Gastrocnemius medialis (tissue), 4 donors: Measurements from ENCODE around the gene KRTAP4-4. TPM values are rescaled to one million over a fixed set of nuclear protein-coding genes. Genes with fewer than 3 reads are reported as not detected.
"Not testable (repeated sequence)": the region's sequence is repeated elsewhere in the genome, so short reads cannot be mapped to it uniquely, and the experiment has no call there.

Experiments used
- ATAC-seq, 2 donors: fragments of 150-250 bp; one replicate each; pipeline ENCODE4 v1.9.1; 2016
- DNase-seq, 2 donors: peaks; one replicate each; pipeline ENCODE4 v3.0.0-alpha.2; 2019
- H3K27ac ChIP-seq, 4 donors: fragments of 200-600 bp; sonication (generic); 1 replicate in 1 of 4; 2 replicates in 3 of 4; pipeline ENCODE4 v1.5.1; 2016 to 2018; ENCODE audit warnings: mild to moderate bottlenecking in 2 of 4, moderate library complexity in 1 of 4
- H3K27me3 ChIP-seq, 3 donors: fragments of 200-600 bp; sonication (generic) in 2 of 3; 1 replicate in 1 of 3; 2 replicates in 2 of 3; pipeline versions ENCODE4 v1.5.1 to v1.6.0; 2016 to 2019; ENCODE audit warnings: mild to moderate bottlenecking in 1 of 3, moderate library complexity in 1 of 3
- H3K36me3 ChIP-seq, 2 donors: fragments of 200-600 bp; sonication (generic) in 1 of 2; one replicate each; pipeline ENCODE4 v1.5.1; 2017 to 2018
- H3K4me1 ChIP-seq, 2 donors: fragments of 200-600 bp; sonication (generic) in 1 of 2; one replicate each; pipeline ENCODE4 v1.5.1; 2016 to 2017; ENCODE audit warnings: mild to moderate bottlenecking in 2 of 2
- H3K4me3 ChIP-seq, 4 donors: fragments of 200-600 bp; sonication (generic) in 3 of 4; 1 replicate in 1 of 4; 2 replicates in 3 of 4; pipeline ENCODE4 v1.5.1; 2016 to 2019; ENCODE audit warnings: mild to moderate bottlenecking in 2 of 4
- H3K9me3 ChIP-seq, 3 donors: fragments of 200-600 bp; sonication (generic) in 2 of 3; 1 replicate in 1 of 3; 2 replicates in 2 of 3; pipeline ENCODE4 v1.5.1; 2016 to 2019
- POLR2A ChIP-seq, 2 donors: fragments of 450-650 bp; IDR thresholded peaks; one replicate each; pipeline ENCODE4 v1.6.1; 2017; ENCODE audit warnings: antibody characterized with exemption in 2 of 2, mild to moderate bottlenecking in 2 of 2, moderate library complexity in 2 of 2
- in situ Hi-C, 4 donors: fragments of 200-750 bp; cut with MboI; loops; one replicate each; pipeline versions ENCODE4 v1.15.0 to v1.8.0; 2017; ENCODE audit warnings: low sequenced_read_pairs in 4 of 4
- intact Hi-C: fragments of 100-400 bp; cut with DNase I; formaldehyde crosslinking; loops from one replicate; pipeline ENCODE4 v1.15.1; 2023; ENCODE audit warnings: low total_unique reads
- total RNA-seq, 4 donors: library from RNA; depleted of rRNA; stranded (reverse); fragments of >200 nt; gene quantifications; one replicate each; pipeline versions ENCODE4 v1.1.0 to v1.2.3, GENCODE V29; 2016
- TF ChIP-seq, protein P1 (sequence below), 5 experiments: fragments of 450-650 bp in 3 of 5; fragments of 200-600 bp in 2 of 5; sonication (generic) in 2 of 5; IDR thresholded peaks in 4 of 5; conservative IDR thresholded peaks in 1 of 5; 1 replicate in 4 of 5; 2 replicates in 1 of 5; pipeline ENCODE4 v1.5.1; 2016 to 2019; ENCODE audit warnings: antibody characterized with exemption in 5 of 5, mild to moderate bottlenecking in 3 of 5, moderate library complexity in 3 of 5

Gene KRTAP4-4
- total RNA-seq, 4 donors from 2014 or later: not detected

DNA sequence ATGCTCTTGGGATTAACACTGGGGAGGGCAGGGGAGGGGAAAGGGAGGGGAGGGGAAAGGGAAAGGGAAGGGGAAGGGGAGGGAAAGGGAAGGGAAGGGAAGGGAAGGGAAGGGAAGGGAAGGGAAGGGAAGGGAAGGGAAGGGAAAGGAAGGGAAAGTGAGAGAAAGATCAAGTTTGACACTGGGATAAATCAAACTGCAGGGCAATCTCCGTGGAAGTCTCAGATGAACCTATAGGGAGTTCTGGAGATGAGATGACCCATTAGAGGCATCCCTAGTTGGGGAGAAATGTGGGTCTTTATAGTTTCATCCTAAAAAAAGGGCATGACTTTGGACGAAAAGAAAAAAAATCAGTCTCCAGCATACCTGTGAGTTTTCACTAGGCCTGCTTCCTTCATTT lies 38.8 kb downstream of the KRTAP4-4 start:
- no peak for ATAC-seq
- in situ Hi-C loops (no loop called here), intact Hi-C loops (no loop called here)
- H3K27me3 ChIP-seq: peaks cover 0 to 7% (median 0%) of the 10 kb centered on the region in 3 donors
- H3K9me3 ChIP-seq: no peaks in the 10 kb centered on the region
- no peaks in the 10 kb centered on the region for H3K4me1 ChIP-seq
- DNase-seq: no peak
- no peak overlapping the region for H3K27ac ChIP-seq
- H3K4me3 ChIP-seq: no peak overlapping the region
- no peak for TF ChIP-seq POLR2A (IDR thresholded peaks at IDR 0.05)
- TF ChIP-seq, protein P1, sequence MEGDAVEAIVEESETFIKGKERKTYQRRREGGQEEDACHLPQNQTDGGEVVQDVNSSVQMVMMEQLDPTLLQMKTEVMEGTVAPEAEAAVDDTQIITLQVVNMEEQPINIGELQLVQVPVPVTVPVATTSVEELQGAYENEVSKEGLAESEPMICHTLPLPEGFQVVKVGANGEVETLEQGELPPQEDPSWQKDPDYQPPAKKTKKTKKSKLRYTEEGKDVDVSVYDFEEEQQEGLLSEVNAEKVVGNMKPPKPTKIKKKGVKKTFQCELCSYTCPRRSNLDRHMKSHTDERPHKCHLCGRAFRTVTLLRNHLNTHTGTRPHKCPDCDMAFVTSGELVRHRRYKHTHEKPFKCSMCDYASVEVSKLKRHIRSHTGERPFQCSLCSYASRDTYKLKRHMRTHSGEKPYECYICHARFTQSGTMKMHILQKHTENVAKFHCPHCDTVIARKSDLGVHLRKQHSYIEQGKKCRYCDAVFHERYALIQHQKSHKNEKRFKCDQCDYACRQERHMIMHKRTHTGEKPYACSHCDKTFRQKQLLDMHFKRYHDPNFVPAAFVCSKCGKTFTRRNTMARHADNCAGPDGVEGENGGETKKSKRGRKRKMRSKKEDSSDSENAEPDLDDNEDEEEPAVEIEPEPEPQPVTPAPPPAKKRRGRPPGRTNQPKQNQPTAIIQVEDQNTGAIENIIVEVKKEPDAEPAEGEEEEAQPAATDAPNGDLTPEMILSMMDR (IDR thresholded peaks at IDR 0.05 in 4 of 5, conservative IDR thresholded peaks at IDR 0.05 in 1 of 5): no peak
- no peaks in the 10 kb centered on the region for H3K36me3 ChIP-seq

DNA sequence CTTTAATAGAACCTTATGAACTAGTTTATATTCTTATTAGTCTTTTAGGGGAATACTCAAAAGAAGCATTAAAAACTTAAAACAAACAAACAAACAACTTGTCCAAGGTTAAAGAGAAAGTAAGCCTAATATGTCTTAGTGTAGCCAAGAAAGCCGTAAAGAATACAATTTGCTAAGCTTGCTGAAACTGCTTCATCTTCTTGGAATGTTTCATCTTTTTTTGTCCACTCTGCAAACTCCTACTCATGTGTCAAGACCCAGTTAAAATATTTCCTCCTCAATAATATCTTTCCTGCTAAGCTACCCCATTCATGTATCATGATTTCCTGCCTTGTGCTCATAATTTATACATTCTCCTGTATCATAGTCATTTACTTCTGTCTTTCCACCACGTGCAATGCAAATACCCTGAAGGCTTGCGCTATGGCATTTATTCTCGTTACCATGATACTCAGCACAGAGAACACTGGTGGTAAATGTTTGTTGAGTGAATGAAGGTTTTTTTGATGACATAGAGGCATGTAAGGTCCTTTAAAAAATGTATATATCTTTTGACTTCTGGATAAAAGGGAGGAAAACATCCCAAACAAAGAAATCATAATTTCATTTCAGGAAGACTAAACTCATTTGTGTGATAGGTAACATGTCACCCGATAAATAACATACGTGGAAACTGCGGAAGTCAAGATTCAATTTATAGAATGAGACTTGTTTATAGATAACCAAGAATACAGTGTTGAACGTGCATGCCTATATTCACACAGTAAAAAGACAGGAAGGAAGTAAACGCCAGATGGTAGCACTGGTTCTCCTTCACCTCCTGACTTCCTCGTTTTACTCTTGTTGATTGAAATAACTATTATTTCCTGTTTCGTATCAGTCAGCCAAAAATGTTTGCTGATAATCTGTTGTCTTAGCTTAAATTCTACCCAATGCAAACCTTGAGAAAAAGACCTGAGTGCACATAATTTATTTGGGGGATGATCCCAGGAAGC lies 40.6 kb downstream of the KRTAP4-4 start:
- H3K36me3 ChIP-seq, H3K4me1 ChIP-seq, H3K4me3 ChIP-seq, H3K27me3 ChIP-seq, ATAC-seq, H3K27ac ChIP-seq, intact Hi-C loops, in situ Hi-C loops, DNase-seq, H3K9me3 ChIP-seq: not testable (repeated sequence)

DNA sequence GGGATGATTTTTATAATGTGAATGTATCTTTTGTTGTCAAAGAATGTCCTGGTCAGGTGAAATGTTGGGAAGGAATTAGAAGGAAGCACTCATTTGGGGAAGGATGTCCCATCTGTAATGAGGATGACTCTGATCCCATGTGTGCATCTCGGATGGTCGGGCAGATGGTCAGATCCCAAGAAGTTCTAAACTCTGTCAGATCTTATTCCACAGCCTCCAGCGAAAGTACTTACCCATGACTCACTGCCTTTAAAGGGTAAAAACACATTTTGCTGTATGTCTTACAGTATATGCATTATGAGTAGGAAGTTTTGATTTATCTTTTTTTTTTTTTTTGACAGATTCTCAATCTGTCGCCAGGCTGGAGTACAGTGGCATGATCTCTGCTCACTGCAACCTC lies 41.8 kb downstream of the KRTAP4-4 start:
- H3K36me3 ChIP-seq: no peaks in the 10 kb centered on the region
- DNase-seq: no peak
- in situ Hi-C loops: no loop called here
- H3K9me3 ChIP-seq: no peaks in the 10 kb centered on the region
- intact Hi-C loops: no loop called here
- H3K4me3 ChIP-seq: no peak overlapping the region
- no peaks in the 10 kb centered on the region for H3K4me1 ChIP-seq
- no peak for ATAC-seq
- no peak for TF ChIP-seq POLR2A (IDR thresholded peaks at IDR 0.05)
- H3K27me3 ChIP-seq: peaks cover 0 to 2% (median 2%) of the 10 kb centered on the region in 3 donors
- no peak overlapping the region for H3K27ac ChIP-seq

DNA sequence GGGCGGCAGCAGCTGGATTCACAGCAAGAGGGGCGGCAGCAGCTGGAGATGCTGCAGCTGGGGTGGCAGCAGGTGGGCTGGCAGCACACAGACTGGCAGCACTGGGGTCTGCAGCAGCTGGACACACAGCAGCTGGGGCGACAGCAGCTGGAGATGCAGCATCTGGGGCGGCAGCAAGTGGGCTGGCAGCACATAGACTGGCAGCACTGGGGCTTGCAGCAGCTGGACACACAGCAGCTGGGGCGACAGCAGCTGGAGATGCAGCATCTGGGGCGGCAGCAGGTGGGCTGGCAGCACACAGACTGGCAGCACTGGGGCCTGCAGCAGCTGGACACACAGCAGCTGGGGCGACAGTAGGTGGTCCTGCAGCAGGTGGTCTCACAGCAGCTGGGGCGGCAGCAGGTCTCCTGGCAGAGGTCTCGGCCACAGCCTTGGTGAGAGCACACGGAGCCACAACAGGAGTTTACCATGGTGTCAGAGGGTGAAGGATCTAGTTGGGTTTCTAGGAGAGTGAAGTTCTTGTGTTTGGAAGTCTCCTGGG lies 42.6 kb downstream of the KRTAP4-4 start, which contains the start of gene KRTAP4-11:
Gene KRTAP4-11 (minus strand): TSS at position 528 of the 541 bp plus-strand sequence. CDS start 58 bp downstream, at position 470.
- H3K36me3 ChIP-seq, intact Hi-C loops, H3K9me3 ChIP-seq, H3K4me3 ChIP-seq, ATAC-seq, H3K4me1 ChIP-seq, H3K27ac ChIP-seq, H3K27me3 ChIP-seq, DNase-seq, in situ Hi-C loops: not testable (repeated sequence)

DNA sequence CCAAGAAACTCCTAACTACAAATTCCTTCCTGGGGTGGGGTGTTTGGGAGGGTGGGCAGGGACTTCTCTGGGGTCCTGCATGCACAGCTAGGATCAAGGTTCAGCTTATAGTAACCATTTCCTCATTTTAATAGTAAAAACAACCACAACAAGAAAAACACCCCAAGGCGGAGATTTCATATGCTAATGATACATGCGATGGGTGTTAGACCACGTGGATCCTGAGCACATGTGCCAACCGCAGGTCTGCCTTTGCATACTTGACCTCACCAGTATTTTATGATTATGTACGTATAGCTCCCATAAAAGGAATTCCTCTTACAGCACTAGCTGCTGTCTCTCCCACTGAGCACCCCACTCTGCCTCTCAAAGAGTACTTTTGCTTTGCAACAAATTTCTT lies 44.3 kb downstream of the KRTAP4-4 start:
- intact Hi-C loops: no loop called here
- TF ChIP-seq POLR2A (IDR thresholded peaks at IDR 0.05): no peak
- TF ChIP-seq, protein P1 (IDR thresholded peaks at IDR 0.05 in 4 of 5, conservative IDR thresholded peaks at IDR 0.05 in 1 of 5): no peak
- peaks cover 0 to 2% (median 2%) of the 10 kb centered on the region in 3 donors for H3K27me3 ChIP-seq

More for the DNA sequence above, 44.3 kb downstream of the KRTAP4-4 start:
- no peak overlapping the region for H3K4me3 ChIP-seq
- no peak overlapping the region for H3K27ac ChIP-seq
- DNase-seq: no peak
- no peak for ATAC-seq
- no peaks in the 10 kb centered on the region for H3K9me3 ChIP-seq
- in situ Hi-C loops: no loop called here
- H3K36me3 ChIP-seq: no peaks in the 10 kb centered on the region
- H3K4me1 ChIP-seq: no peaks in the 10 kb centered on the region
